ENCODE data around the gene HAVCR2. TPM values are rescaled to one million over a fixed set of nuclear protein-coding genes. Genes with fewer than 3 reads are reported as not detected.

The HAVCR2 gene
- total RNA-seq, 3 donors from 2014 or later, result 10.8 to 26.6 (median 13.3) TPM

DNA sequence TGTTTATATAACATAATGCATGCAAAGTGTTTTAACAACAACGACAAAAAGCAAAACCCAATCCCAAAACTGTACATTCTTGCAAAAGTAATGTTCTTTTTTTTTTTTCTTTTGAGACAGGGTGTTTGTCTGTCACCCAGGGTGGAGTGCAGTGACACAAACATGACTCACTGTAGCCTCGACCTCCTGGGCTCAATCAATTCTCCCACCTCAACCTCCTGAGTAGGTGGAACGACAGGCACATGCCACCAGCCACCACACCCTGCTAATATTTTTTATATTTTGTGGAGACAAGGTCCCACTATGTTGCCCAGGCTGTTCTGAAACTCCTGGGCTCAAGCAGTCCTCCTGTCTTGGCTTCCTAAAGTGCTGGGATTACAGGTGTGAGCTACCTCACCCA is 36.3 kb downstream of the HAVCR2 start:
- DNase-seq (ENCODE audit: low spot score in 2 of 2), result no peak
- Histone ChIP-seq H3K27ac (no peak overlapping the region), H3K9me3 (no peaks in the 10 kb centered on the region), H3K36me3 (no peaks in the 10 kb centered on the region), H3K4me3 (no peak overlapping the region), H3K4me1 (no peaks in the 10 kb centered on the region), H3K27me3 (no peaks in the 10 kb centered on the region)
- intact Hi-C loops (cut with DNase I; ENCODE audit: low total_unique reads), result no loop called here
- TF ChIP-seq, protein P1, sequence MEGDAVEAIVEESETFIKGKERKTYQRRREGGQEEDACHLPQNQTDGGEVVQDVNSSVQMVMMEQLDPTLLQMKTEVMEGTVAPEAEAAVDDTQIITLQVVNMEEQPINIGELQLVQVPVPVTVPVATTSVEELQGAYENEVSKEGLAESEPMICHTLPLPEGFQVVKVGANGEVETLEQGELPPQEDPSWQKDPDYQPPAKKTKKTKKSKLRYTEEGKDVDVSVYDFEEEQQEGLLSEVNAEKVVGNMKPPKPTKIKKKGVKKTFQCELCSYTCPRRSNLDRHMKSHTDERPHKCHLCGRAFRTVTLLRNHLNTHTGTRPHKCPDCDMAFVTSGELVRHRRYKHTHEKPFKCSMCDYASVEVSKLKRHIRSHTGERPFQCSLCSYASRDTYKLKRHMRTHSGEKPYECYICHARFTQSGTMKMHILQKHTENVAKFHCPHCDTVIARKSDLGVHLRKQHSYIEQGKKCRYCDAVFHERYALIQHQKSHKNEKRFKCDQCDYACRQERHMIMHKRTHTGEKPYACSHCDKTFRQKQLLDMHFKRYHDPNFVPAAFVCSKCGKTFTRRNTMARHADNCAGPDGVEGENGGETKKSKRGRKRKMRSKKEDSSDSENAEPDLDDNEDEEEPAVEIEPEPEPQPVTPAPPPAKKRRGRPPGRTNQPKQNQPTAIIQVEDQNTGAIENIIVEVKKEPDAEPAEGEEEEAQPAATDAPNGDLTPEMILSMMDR (IDR thresholded peaks at IDR 0.05), result no peak
- TF ChIP-seq POLR2A (IDR thresholded peaks at IDR 0.05) (no peak), POLR2AphosphoS5 (IDR thresholded peaks at IDR 0.05) (no peak)

DNA sequence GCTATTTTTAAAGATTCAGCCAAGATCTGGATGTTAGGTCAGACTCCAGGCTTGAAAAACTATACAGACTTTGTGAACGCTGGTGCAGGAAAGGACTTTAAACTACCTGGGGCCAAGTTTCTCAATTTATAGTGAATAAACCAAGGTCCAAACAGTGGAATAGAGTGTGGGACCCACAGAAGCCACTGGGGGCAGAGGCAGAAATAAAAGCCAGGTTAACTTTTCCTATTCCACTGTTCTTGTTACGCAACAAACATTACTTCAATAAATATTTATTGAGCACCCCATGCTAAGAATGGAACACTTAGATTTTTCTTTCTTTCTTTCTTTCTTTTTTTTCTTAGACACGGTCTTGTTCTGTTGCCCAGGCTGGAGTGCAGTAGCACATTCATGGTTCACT is 38.9 kb downstream of the HAVCR2 start:
- no peak overlapping the region for H3K27ac ChIP-seq
- DNase-seq (ENCODE audit: low spot score in 2 of 2), result no peak
- H3K27me3 ChIP-seq, result no peaks in the 10 kb centered on the region
- no peaks in the 10 kb centered on the region for H3K4me1 ChIP-seq
- H3K9me3 ChIP-seq, result no peaks in the 10 kb centered on the region
- intact Hi-C loops (cut with DNase I; ENCODE audit: low total_unique reads), result no loop called here
- H3K4me3 ChIP-seq, result no peak overlapping the region
- no peaks in the 10 kb centered on the region for H3K36me3 ChIP-seq
- TF ChIP-seq POLR2A (IDR thresholded peaks at IDR 0.05), result no peak
- TF ChIP-seq, protein P1 (IDR thresholded peaks at IDR 0.05), result no peak
- TF ChIP-seq POLR2AphosphoS5 (IDR thresholded peaks at IDR 0.05), result no peak

DNA sequence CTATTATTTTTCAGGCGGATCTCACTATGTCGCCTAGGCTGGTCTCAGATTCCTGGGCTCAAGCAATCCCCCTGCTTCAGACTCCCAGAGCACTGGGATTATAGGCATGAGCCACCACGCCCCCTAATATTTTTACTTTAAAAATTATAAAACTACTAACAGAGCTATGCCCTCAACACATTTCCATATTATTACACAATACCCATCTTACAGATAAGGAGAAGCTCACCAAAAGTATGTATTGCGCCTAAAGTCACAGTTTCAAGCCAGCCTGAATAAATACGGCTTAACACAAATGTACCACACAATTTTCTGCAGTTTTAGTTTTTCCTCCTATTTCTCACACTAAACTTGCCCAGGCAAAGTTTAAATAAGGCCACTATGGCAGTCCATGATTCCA is 40.1 kb downstream of the HAVCR2 start:
- no peaks in the 10 kb centered on the region for H3K27me3 ChIP-seq
- intact Hi-C loops (cut with DNase I; ENCODE audit: low total_unique reads), result no loop called here
- no peak overlapping the region for H3K4me3 ChIP-seq
- H3K4me1 ChIP-seq, result no peaks in the 10 kb centered on the region
- TF ChIP-seq POLR2A (IDR thresholded peaks at IDR 0.05), result no peak
- no peak for TF ChIP-seq POLR2AphosphoS5 (IDR thresholded peaks at IDR 0.05)
- TF ChIP-seq, protein P1 (IDR thresholded peaks at IDR 0.05), result no peak
- no peak overlapping the region for H3K27ac ChIP-seq
- no peaks in the 10 kb centered on the region for H3K9me3 ChIP-seq
- no peaks in the 10 kb centered on the region for H3K36me3 ChIP-seq
- no peak for DNase-seq (ENCODE audit: low spot score in 2 of 2)

DNA sequence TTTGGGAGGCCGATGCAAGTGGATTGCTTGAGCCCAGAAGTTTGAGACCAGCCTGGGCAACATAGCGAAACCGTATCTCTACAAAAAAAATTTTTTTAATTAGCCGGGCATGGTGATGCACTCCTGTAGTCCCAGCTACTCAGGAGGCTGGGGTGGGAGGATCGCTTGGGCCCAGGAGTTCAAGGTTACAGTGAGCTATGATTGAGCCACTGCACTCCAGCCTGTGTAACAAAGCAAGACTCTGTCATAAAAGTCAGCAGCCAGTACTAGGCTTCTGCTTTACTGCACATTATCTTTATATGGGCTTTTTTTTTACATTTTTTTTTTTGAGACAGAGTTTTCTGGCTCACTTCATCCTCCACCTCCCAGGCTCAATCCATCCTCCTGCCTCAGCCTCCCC is 40.5 kb downstream of the HAVCR2 start:
- Histone ChIP-seq H3K27me3 (no peaks in the 10 kb centered on the region), H3K4me1 (no peaks in the 10 kb centered on the region), H3K4me3 (no peak overlapping the region), H3K36me3 (no peaks in the 10 kb centered on the region), H3K9me3 (no peaks in the 10 kb centered on the region), H3K27ac (no peak overlapping the region)
- TF ChIP-seq POLR2AphosphoS5 (IDR thresholded peaks at IDR 0.05) (no peak), POLR2A (IDR thresholded peaks at IDR 0.05) (no peak)
- TF ChIP-seq, protein P1 (IDR thresholded peaks at IDR 0.05), result no peak
- intact Hi-C loops (cut with DNase I; ENCODE audit: low total_unique reads), result no loop called here
- no peak for DNase-seq (ENCODE audit: low spot score in 2 of 2)

DNA sequence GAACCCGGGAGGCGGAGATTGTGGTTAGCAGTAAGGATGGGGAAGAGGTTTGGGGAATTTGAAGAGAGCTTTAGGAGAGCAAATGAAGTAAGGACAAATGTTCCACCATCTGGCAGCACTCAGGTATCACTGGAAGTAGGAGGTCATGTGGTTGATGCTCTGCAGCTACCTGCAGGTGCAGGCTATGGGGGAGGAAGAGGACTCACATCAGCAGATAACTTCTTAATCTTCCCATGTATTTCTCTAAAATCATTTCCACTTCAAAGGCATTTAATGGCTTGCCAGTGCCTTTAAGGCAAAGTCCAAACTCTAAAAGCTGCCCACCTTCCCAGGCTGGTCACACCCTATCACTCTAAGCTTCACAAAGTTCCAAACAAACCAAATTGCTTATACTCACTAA is 41.8 kb downstream of the HAVCR2 start:
- intact Hi-C loops (cut with DNase I; ENCODE audit: low total_unique reads), result no loop called here
- TF ChIP-seq POLR2A (IDR thresholded peaks at IDR 0.05) (no peak), POLR2AphosphoS5 (IDR thresholded peaks at IDR 0.05) (no peak)
- TF ChIP-seq, protein P1 (IDR thresholded peaks at IDR 0.05), result no peak
- H3K9me3 ChIP-seq, result no peaks in the 10 kb centered on the region
- no peak for DNase-seq (ENCODE audit: low spot score in 2 of 2)
- H3K4me3 ChIP-seq, result no peak overlapping the region
- H3K4me1 ChIP-seq, result no peaks in the 10 kb centered on the region
- H3K36me3 ChIP-seq, result no peaks in the 10 kb centered on the region
- H3K27ac ChIP-seq, result no peak overlapping the region
- no peaks in the 10 kb centered on the region for H3K27me3 ChIP-seq
